DMS79 treated with DMSO at 0.1 percent for 48 hours (cell line): ENCODE data around the gene HOXD3.

Source experiments
- DNase-seq: peaks from one replicate; lab custom pipeline; 2025; lab: John Stamatoyannopoulos, UW

Gene HOXD3

GRCh38 chr2:176132205-176133171 lies 24.6 kb upstream of the HOXD3 start:
- peak; percentile 41 for DNase-seq

GRCh38 chr2:176133389-176133788 lies 23.7 kb upstream of the HOXD3 start:
- peak; percentile 49 for DNase-seq

GRCh38 chr2:176134035-176134434 lies 23.1 kb upstream of the HOXD3 start:
- no peak for DNase-seq

- peak; percentile 81 for DNase-seq
Observed at GRCh38 chr2:176135035-176135440, 22.1 kb upstream of the HOXD3 start.

GRCh38 chr2:176136374-176137251 lies 20.5 kb upstream of the HOXD3 start:
- DNase-seq = peak; percentile 50

- DNase-seq = no peak
Observed at GRCh38 chr2:176137252-176137580, 19.9 kb upstream of the HOXD3 start.

- peak; percentile 27 for DNase-seq
Observed at GRCh38 chr2:176137906-176138305, 19.2 kb upstream of the HOXD3 start.

GRCh38 chr2:176138526-176138922 lies 18.6 kb upstream of the HOXD3 start:
- peak; percentile 30 for DNase-seq

GRCh38 chr2:176138923-176139660 lies 18.0 kb upstream of the HOXD3 start:
- DNase-seq = peak; percentile 30

- DNase-seq = peak; percentile 49
Observed at GRCh38 chr2:176139661-176140512, 17.2 kb upstream of the HOXD3 start.

GRCh38 chr2:176140513-176141317 lies 16.4 kb upstream of the HOXD3 start:
- no peak for DNase-seq

GRCh38 chr2:176142281-176142680 lies 14.8 kb upstream of the HOXD3 start:
- no peak for DNase-seq

GRCh38 chr2:176145085-176145969 lies 11.8 kb upstream of the HOXD3 start:
- DNase-seq = no peak

- peak; percentile 36 for DNase-seq
Observed at GRCh38 chr2:176146101-176146500, 11.0 kb upstream of the HOXD3 start.

GRCh38 chr2:176146645-176147044 lies 10.5 kb upstream of the HOXD3 start:
- DNase-seq = no peak

GRCh38 chr2:176147210-176147799 lies 9.8 kb upstream of the HOXD3 start:
- DNase-seq = no peak

GRCh38 chr2:176147800-176148496 lies 9.2 kb upstream of the HOXD3 start:
- DNase-seq = no peak

GRCh38 chr2:176148751-176149421 lies 8.2 kb upstream of the HOXD3 start:
- no peak for DNase-seq
